PC-9 (cell line): ENCODE measurements around the gene RSF1. TPM values are rescaled to one million over a fixed set of nuclear protein-coding genes. Genes with fewer than 3 reads are reported as not detected.
"Not testable (repeated sequence)": the region's sequence is repeated elsewhere in the genome, so short reads cannot be mapped to it uniquely, and the experiment has no call there.

Source experiments
- BruUV-seq: library from RNA; stranded (reverse); fragments of 400-500 nt; replicated peaks from 2 replicates; lab custom pipeline; 2021; lab: Mats Ljungman, UMichigan
- CTCF ChIA-PET: fragments of 300-600 bp; sonication (Branson Sonifier 250); formaldehyde crosslinking; loops from one replicate; lab custom pipeline; 2022; ENCODE audit warnings: antibody characterized with exemption; lab: Charles Lee
- POLR2A ChIA-PET: fragments of 300-600 bp; sonication (Branson Sonifier 250); formaldehyde crosslinking; loops from one replicate; lab custom pipeline; 2022; ENCODE audit warnings: antibody characterized with exemption; ENCODE audit not compliant: unreplicated experiment; lab: Charles Lee
- DNase-seq, 2 experiments: peaks; one replicate each; pipeline versions ENCODE4 v3.0.0 to v3.0.0-alpha.2; 2015 to 2022; ENCODE audit warnings: mixed read lengths in 1 of 2
- H2AFZ ChIP-seq: fragments of 200-600 bp; sonication (generic); 2 replicates; pipeline ENCODE4 v1.8.1; 2017; ENCODE audit warnings: antibody characterized with exemption
- H3F3A ChIP-seq: fragments of 200-600 bp; sonication (generic); 2 replicates; pipeline ENCODE4 v1.8.1; 2017; ENCODE audit warnings: antibody characterized with exemption, mild to moderate bottlenecking, low read depth; ENCODE audit not compliant: insufficient read depth
- H3K27ac ChIP-seq: fragments of 200-600 bp; sonication (generic); 2 replicates; pipeline ENCODE4 v1.6.1; 2016; ENCODE audit warnings: mixed run types
- H3K27me3 ChIP-seq: fragments of 200-600 bp; sonication (generic); 2 replicates; pipeline ENCODE4 v1.6.1; 2016; ENCODE audit warnings: low read depth, mixed run types; ENCODE audit not compliant: insufficient read depth
- H3K36me3 ChIP-seq: fragments of 200-600 bp; sonication (generic); 2 replicates; pipeline ENCODE4 v1.6.1; 2016; ENCODE audit warnings: low read depth, mixed run types
- H3K4me1 ChIP-seq: fragments of 200-600 bp; sonication (generic); replicated peaks from 2 replicates; pipeline ENCODE4 v1.6.1; 2016; ENCODE audit warnings: mixed run types; ENCODE audit not compliant: insufficient read depth
- H3K4me2 ChIP-seq: fragments of 200-600 bp; sonication (generic); 2 replicates; pipeline ENCODE4 v1.6.1; 2017; ENCODE audit warnings: mixed run types
- H3K4me3 ChIP-seq: fragments of 200-600 bp; sonication (generic); 2 replicates; pipeline ENCODE4 v1.6.1; 2016; ENCODE audit warnings: mixed run types
- H3K79me2 ChIP-seq: fragments of 200-600 bp; sonication (generic); 2 replicates; pipeline ENCODE4 v1.6.1; 2017; ENCODE audit warnings: low read depth, mixed run types
- H3K9me2 ChIP-seq: fragments of 200-600 bp; sonication (generic); 2 replicates; pipeline ENCODE4 v1.8.1; 2017; ENCODE audit warnings: mild to moderate bottlenecking; ENCODE audit not compliant: insufficient read depth
- H3K9me3 ChIP-seq: fragments of 200-600 bp; sonication (generic); 2 replicates; pipeline ENCODE4 v1.8.1; 2016; ENCODE audit warnings: low read depth; ENCODE audit not compliant: insufficient read depth
- H4K20me1 ChIP-seq: fragments of 200-600 bp; sonication (generic); 2 replicates; pipeline ENCODE4 v1.8.1; 2017; ENCODE audit not compliant: insufficient read depth
- CTCF ChIP-seq: fragments of 200-600 bp; sonication (generic); conservative IDR thresholded peaks from 2 replicates; pipeline ENCODE4 v1.6.1; 2017; ENCODE audit warnings: mixed run types, antibody characterized with exemption, mild to moderate bottlenecking, moderate library complexity
- EZH2 ChIP-seq: fragments of 200-600 bp; sonication (generic); IDR thresholded peaks from 2 replicates; pipeline ENCODE4 v1.8.0; 2017; ENCODE audit warnings: antibody characterized with exemption, low read depth
- intact Hi-C: fragments of 100-400 bp; cut with micrococcal nuclease; formaldehyde crosslinking; loops from one replicate; pipeline ENCODE4 v1.10.0; 2022; ENCODE audit not compliant: unreplicated experiment
- total RNA-seq: library from RNA; stranded (reverse); gene quantifications from 2 replicates; pipeline ENCODE4 v1.2.3, GENCODE V29; 2021

The RSF1 gene
- total RNA-seq, 1 experiment from 2014 or later = 110 TPM

GRCh38 chr11:77851503-77851902 lies 31.0 kb upstream of the RSF1 start:
- TF ChIP-seq CTCF (no peak), EZH2 (no peak)
- H3K27me3 ChIP-seq = no peaks in the 10 kb centered on the region
- no peak overlapping the region for H2AFZ ChIP-seq
- no TSS peak for BruUV-seq
- no peak overlapping the region for H3K4me2 ChIP-seq
- intact Hi-C loops = no loop called here
- no peaks in the 10 kb centered on the region for H3K9me2 ChIP-seq
- no peak overlapping the region for H3K27ac ChIP-seq
- CTCF ChIA-PET = no interaction called here
- H3K36me3 ChIP-seq = 0 out of 2 replicates have a peak, but pooled peaks cover 4% of the 10 kb centered on the region
- H4K20me1 ChIP-seq = no peaks in the 10 kb centered on the region
- H3F3A ChIP-seq = no peaks in the 10 kb centered on the region
- no peaks in the 10 kb centered on the region for H3K4me1 ChIP-seq
- POLR2A ChIA-PET = no interaction called here
- no peak overlapping the region for H3K4me3 ChIP-seq
- no peaks in the 10 kb centered on the region for H3K79me2 ChIP-seq
- H3K9me3 ChIP-seq = peaks cover 20% of the 10 kb centered on the region
- no peak for DNase-seq

- H3K27me3 ChIP-seq, H3K9me3 ChIP-seq, BruUV-seq, POLR2A ChIA-PET, H3K79me2 ChIP-seq, H3F3A ChIP-seq, H3K27ac ChIP-seq, H3K9me2 ChIP-seq, H2AFZ ChIP-seq, H4K20me1 ChIP-seq, H3K4me3 ChIP-seq, H3K4me1 ChIP-seq, DNase-seq, CTCF ChIA-PET, H3K4me2 ChIP-seq, intact Hi-C loops: not testable (repeated sequence)
- 0 out of 2 replicates have a peak, but pooled peaks cover 11% of the 10 kb centered on the region for H3K36me3 ChIP-seq
These were observed 23.2 kb upstream of the RSF1 start for GRCh38 chr11:77843700-77844099.

GRCh38 chr11:77842441-77843121 lies 22.1 kb upstream of the RSF1 start:
- ChIA-PET POLR2A (no interaction called here), CTCF (no interaction called here)
- H3K79me2 ChIP-seq = no peaks in the 10 kb centered on the region
- H4K20me1 ChIP-seq = no peaks in the 10 kb centered on the region
- TF ChIP-seq CTCF (no peak), EZH2 (no peak)
- H3K4me1 ChIP-seq = no peaks in the 10 kb centered on the region
- intact Hi-C loops = no loop called here
- BruUV-seq = no TSS peak
- H3K27me3 ChIP-seq = no peaks in the 10 kb centered on the region
- no peak overlapping the region for H2AFZ ChIP-seq
- H3K36me3 ChIP-seq = 0 out of 2 replicates have a peak, but pooled peaks cover 11% of the 10 kb centered on the region
- no peak overlapping the region for H3K4me2 ChIP-seq
- no peak overlapping the region for H3K4me3 ChIP-seq
- 0 out of 2 replicates have a peak, but pooled peaks cover 6% of the 10 kb centered on the region for H3K9me3 ChIP-seq
- no peak for DNase-seq
- H3F3A ChIP-seq = no peaks in the 10 kb centered on the region
- H3K27ac ChIP-seq = no peak overlapping the region
- no peaks in the 10 kb centered on the region for H3K9me2 ChIP-seq
